Measurements from ENCODE around the gene ADGRL3.

DNA sequence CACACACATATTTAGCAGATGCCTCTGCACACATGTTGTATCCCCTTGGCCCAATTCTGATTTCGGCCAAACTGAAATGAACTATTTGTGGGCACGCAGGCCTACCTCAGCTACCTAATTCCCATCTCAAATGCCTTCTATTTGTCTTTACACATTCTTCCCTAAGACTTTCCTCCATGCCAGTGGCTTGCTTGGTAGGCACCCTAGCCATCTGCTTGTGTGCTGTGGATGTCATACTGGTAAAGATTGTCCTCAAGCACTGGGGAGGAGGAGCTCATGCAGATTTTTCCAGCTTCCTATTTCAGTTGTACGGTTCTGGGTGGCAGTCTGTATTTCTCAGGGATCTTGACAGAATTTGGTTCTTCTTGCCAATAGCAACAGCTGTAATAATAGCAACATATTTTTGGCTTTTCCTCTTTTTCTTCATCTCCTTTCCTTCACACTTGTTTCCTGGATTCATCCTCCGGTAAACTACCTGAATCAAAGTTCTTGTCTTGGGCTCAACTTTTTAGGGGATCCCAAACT lies 514.3 kb downstream of the ADGRL3 start:
- TF ChIP-seq, protein P1, sequence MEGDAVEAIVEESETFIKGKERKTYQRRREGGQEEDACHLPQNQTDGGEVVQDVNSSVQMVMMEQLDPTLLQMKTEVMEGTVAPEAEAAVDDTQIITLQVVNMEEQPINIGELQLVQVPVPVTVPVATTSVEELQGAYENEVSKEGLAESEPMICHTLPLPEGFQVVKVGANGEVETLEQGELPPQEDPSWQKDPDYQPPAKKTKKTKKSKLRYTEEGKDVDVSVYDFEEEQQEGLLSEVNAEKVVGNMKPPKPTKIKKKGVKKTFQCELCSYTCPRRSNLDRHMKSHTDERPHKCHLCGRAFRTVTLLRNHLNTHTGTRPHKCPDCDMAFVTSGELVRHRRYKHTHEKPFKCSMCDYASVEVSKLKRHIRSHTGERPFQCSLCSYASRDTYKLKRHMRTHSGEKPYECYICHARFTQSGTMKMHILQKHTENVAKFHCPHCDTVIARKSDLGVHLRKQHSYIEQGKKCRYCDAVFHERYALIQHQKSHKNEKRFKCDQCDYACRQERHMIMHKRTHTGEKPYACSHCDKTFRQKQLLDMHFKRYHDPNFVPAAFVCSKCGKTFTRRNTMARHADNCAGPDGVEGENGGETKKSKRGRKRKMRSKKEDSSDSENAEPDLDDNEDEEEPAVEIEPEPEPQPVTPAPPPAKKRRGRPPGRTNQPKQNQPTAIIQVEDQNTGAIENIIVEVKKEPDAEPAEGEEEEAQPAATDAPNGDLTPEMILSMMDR (IDR thresholded peaks at IDR 0.05) = no peak
- no peak for TF ChIP-seq POLR2A (IDR thresholded peaks at IDR 0.05)
